HG03039 (cell line): ENCODE results near the gene RBM42.
"Not testable (repeated sequence)": the region's sequence is repeated elsewhere in the genome, so short reads cannot be mapped to it uniquely, and the experiment has no call there.

Experiments used
- ATAC-seq: cut with Tn5 transposase; IDR thresholded peaks from one replicate; pipeline ENCODE4 v1.9.1; 2021; ENCODE audit warnings: mild to moderate bottlenecking, moderate library complexity; ENCODE audit not compliant: unreplicated experiment

The RBM42 gene

GRCh38 chr19:35648017-35648961 is 19.5 kb downstream of the RBM42 start, which contains the start of gene COX6B1:
TSS of gene COX6B1 (plus strand) at chr19:35648323. CDS start at chr19:35651244, 2,921 bp downstream.
- peak; percentile 38 for ATAC-seq

GRCh38 chr19:35650581-35650980 is 21.7 kb downstream of the RBM42 start:
- no peak for ATAC-seq

GRCh38 chr19:35654828-35655227 is 26.0 kb downstream of the RBM42 start:
- not testable (repeated sequence) for ATAC-seq

- ATAC-seq: no peak
Measured at GRCh38 chr19:35655600-35655999, 26.8 kb downstream of the RBM42 start.

- ATAC-seq: no peak
Measured at GRCh38 chr19:35656700-35657099, 27.9 kb downstream of the RBM42 start.

- no peak for ATAC-seq
Measured at GRCh38 chr19:35657904-35658700, 29.3 kb downstream of the RBM42 start.

GRCh38 chr19:35661995-35662340 is 33.1 kb downstream of the RBM42 start:
- ATAC-seq: no peak

GRCh38 chr19:35663981-35664380 is 35.1 kb downstream of the RBM42 start:
- ATAC-seq: no peak

- no peak for ATAC-seq
Measured at GRCh38 chr19:35665157-35665556, 36.3 kb downstream of the RBM42 start.

- ATAC-seq: no peak
Measured at GRCh38 chr19:35665604-35666003, 36.8 kb downstream of the RBM42 start.

- no peak for ATAC-seq
Measured at GRCh38 chr19:35666251-35666913, 37.5 kb downstream of the RBM42 start, which contains the start of gene UPK1A. TSS of gene UPK1A (plus strand) at chr19:35666517. CDS start at chr19:35666813, 296 bp downstream.

- ATAC-seq: no peak
Measured at GRCh38 chr19:35669566-35669965, 40.7 kb downstream of the RBM42 start.

GRCh38 chr19:35669974-35670373 is 41.1 kb downstream of the RBM42 start:
- no peak for ATAC-seq

- ATAC-seq: no peak
Measured at GRCh38 chr19:35670686-35671085, 41.9 kb downstream of the RBM42 start.

- no peak for ATAC-seq
Measured at GRCh38 chr19:35671818-35672217, 43.0 kb downstream of the RBM42 start.

- ATAC-seq: no peak
Measured at GRCh38 chr19:35673121-35673804, 44.4 kb downstream of the RBM42 start.

GRCh38 chr19:35675589-35676140 is 46.8 kb downstream of the RBM42 start:
- no peak for ATAC-seq
